HepG2 (cell line): Measurements from ENCODE around the gene TMX2. TPM values are rescaled to one million over a fixed set of nuclear protein-coding genes. Genes with fewer than 3 reads are reported as not detected.

Source experiments
- AKAP8 ChIP-seq: sonication (generic); formaldehyde crosslinking; IDR thresholded peaks from 2 replicates; pipeline ENCODE4 v1.5.1; 2020; ENCODE audit warnings: mild to moderate bottlenecking, missing genetic modification reagents
- DPF2 ChIP-seq: sonication (generic); formaldehyde crosslinking; IDR thresholded peaks from 2 replicates; pipeline ENCODE4 v1.4.0; 2020; ENCODE audit warnings: mild to moderate bottlenecking, low read depth, missing genetic modification reagents, borderline replicate concordance
- IRX3 ChIP-seq: sonication (generic); formaldehyde crosslinking; IDR thresholded peaks from 2 replicates; pipeline ENCODE4 v1.8.1; 2023; ENCODE audit warnings: mild to moderate bottlenecking, low read depth, missing genetic modification reagents, borderline replicate concordance
- KMT2B ChIP-seq: IDR thresholded peaks from 2 replicates; pipeline ENCODE4 v1.6.1; 2016; ENCODE audit warnings: missing genetic modification reagents, missing compliant biosample characterization
- NCOA2 ChIP-seq: sonication (generic); formaldehyde crosslinking; IDR thresholded peaks from 2 replicates; pipeline ENCODE4 v1.8.0; 2022; ENCODE audit warnings: inconsistent platforms
- PAX8 ChIP-seq: sonication (generic); formaldehyde crosslinking; IDR thresholded peaks from 2 replicates; pipeline ENCODE4 v1.8.0; 2022; ENCODE audit warnings: mild to moderate bottlenecking, missing genetic modification reagents, borderline replicate concordance
- PLRG1 ChIP-seq: fragments of 450-650 bp; conservative IDR thresholded peaks from 2 replicates; pipeline ENCODE4 v1.6.1; 2016
- SALL2 ChIP-seq: sonication (generic); formaldehyde crosslinking; IDR thresholded peaks from 2 replicates; pipeline ENCODE4 v1.8.1; 2023; ENCODE audit warnings: mild to moderate bottlenecking, missing genetic modification reagents, inconsistent platforms
- TEAD2 ChIP-seq: sonication (generic); formaldehyde crosslinking; IDR thresholded peaks from 2 replicates; pipeline ENCODE4 v1.9.0; 2021; ENCODE audit warnings: missing genetic modification reagents
- TEAD3 ChIP-seq: optimal IDR thresholded peaks from 2 replicates; pipeline ENCODE3; 2016; ENCODE audit warnings: borderline replicate concordance
- ZNF772 ChIP-seq: sonication (generic); formaldehyde crosslinking; IDR thresholded peaks from 2 replicates; pipeline ENCODE4 v1.5.0; 2020; ENCODE audit warnings: mild to moderate bottlenecking, missing genetic modification reagents
- polyA plus RNA-seq, 8 experiments: library from polyadenylated mRNA; depleted of rRNA in 3 of 8; stranded (reverse) in 7 of 8; unstranded in 1 of 8; fragments of >200 nt; fragmentation: Illumina TruSeq in 4 of 8; extraction: Trizol in 4 of 8; gene quantifications; 2 replicates each; pipeline versions ENCODE4 v1.2.1 to v1.2.3, GENCODE V29; 2011 to 2016; ENCODE audit warnings: low read depth in 4 of 8, missing spikeins in 1 of 8, mixed read lengths in 1 of 8; ENCODE audit not compliant: insufficient read depth in 1 of 8
- total RNA-seq, 5 experiments: library from RNA; depleted of rRNA; stranded (reverse); fragments of >200 nt; fragmentation: Illumina TruSeq; extraction: Trizol; gene quantifications; 2 replicates each; pipeline ENCODE4 v1.2.3, GENCODE V29; 2016; ENCODE audit warnings: low read depth in 1 of 5
- TF ChIP-seq, protein P1 (sequence below): sonication (generic); formaldehyde crosslinking; IDR thresholded peaks from 2 replicates; pipeline ENCODE4 v1.5.0; 2020; ENCODE audit warnings: mild to moderate bottlenecking, missing genetic modification reagents
- TF ChIP-seq, protein P2 (sequence below): sonication (generic); formaldehyde crosslinking; IDR thresholded peaks from 2 replicates; pipeline ENCODE4 v1.5.0; 2020; ENCODE audit warnings: missing genetic modification reagents
- TF ChIP-seq, protein P3 (sequence below): sonication (generic); formaldehyde crosslinking; IDR thresholded peaks from 2 replicates; pipeline ENCODE4 v1.5.0; 2020; ENCODE audit warnings: missing genetic modification reagents, mild to moderate bottlenecking, borderline replicate concordance
- TF ChIP-seq, protein P4 (sequence below): sonication (generic); formaldehyde crosslinking; IDR thresholded peaks from 2 replicates; pipeline ENCODE4 v1.4.0; 2020; ENCODE audit warnings: missing genetic modification reagents
- TF ChIP-seq, protein P5 (sequence below): IDR thresholded peaks from 2 replicates; pipeline ENCODE4 v1.6.1; 2012; ENCODE audit warnings: inconsistent platforms
- TF ChIP-seq, protein P6 (sequence below): fragments of 450-650 bp; IDR thresholded peaks from 2 replicates; pipeline ENCODE4 v1.6.1; 2016
- TF ChIP-seq, protein P7 (sequence below): sonication (generic); formaldehyde crosslinking; IDR thresholded peaks from 2 replicates; pipeline ENCODE4 v1.9.0; 2021; ENCODE audit warnings: missing genetic modification reagents, borderline replicate concordance

The TMX2 gene
- total and polyA plus RNA-seq, 2 of the 13 experiments (the other 11 are each of a cell fraction or from before 2014, with no cell fraction given): 84.5 to 129 TPM

DNA sequence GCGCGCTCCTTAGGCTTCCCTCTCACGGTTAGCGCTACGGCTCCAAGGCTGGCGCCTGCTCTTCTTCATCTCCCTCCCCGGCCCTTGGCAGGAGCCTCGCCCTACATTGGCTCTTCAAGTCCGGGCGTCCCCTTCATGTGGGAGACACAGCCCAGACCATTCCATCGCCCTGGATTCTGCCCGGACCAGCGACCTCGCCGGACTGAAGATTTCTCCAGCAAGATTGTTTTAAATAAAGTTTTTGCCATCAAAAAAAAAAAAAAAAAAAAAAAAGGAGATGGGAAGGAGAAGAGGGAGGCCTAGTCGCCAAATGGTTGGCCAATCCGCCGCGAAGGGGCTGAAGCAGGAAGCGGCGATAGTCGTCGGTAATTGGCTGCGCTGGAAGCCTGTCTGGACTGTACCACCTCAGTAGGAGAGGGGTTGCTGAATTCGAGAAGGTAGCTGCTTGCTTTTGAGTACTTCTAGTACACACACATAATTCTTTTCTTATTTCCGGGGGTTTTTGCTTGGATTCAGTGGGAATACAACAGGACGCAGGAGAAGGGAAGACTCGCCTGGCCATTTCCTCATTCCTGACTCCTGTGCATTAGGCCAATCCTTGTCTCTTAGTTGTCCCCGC is 45.2 kb upstream of the TMX2 start (continued):
- TF ChIP-seq, protein P1, sequence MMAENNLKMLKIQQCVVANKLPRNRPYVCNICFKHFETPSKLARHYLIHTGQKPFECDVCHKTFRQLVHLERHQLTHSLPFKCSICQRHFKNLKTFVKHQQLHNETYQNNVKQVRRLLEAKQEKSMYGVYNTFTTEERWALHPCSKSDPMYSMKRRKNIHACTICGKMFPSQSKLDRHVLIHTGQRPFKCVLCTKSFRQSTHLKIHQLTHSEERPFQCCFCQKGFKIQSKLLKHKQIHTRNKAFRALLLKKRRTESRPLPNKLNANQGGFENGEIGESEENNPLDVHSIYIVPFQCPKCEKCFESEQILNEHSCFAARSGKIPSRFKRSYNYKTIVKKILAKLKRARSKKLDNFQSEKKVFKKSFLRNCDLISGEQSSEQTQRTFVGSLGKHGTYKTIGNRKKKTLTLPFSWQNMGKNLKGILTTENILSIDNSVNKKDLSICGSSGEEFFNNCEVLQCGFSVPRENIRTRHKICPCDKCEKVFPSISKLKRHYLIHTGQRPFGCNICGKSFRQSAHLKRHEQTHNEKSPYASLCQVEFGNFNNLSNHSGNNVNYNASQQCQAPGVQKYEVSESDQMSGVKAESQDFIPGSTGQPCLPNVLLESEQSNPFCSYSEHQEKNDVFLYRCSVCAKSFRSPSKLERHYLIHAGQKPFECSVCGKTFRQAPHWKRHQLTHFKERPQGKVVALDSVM (CRISPR knock-in tag): no peak
- TF ChIP-seq, protein P2, sequence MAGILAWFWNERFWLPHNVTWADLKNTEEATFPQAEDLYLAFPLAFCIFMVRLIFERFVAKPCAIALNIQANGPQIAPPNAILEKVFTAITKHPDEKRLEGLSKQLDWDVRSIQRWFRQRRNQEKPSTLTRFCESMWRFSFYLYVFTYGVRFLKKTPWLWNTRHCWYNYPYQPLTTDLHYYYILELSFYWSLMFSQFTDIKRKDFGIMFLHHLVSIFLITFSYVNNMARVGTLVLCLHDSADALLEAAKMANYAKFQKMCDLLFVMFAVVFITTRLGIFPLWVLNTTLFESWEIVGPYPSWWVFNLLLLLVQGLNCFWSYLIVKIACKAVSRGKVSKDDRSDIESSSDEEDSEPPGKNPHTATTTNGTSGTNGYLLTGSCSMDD: no peak
- TF ChIP-seq, protein P3, sequence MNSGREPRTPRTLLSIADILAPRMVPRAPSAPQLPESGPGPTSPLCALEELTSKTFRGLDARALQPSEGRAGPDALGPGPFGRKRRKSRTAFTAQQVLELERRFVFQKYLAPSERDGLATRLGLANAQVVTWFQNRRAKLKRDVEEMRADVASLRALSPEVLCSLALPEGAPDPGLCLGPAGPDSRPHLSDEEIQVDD (CRISPR knock-in tag): 0 out of 2 replicates have a peak, but pooled peaks have one; percentile 42
- TF ChIP-seq, protein P4, sequence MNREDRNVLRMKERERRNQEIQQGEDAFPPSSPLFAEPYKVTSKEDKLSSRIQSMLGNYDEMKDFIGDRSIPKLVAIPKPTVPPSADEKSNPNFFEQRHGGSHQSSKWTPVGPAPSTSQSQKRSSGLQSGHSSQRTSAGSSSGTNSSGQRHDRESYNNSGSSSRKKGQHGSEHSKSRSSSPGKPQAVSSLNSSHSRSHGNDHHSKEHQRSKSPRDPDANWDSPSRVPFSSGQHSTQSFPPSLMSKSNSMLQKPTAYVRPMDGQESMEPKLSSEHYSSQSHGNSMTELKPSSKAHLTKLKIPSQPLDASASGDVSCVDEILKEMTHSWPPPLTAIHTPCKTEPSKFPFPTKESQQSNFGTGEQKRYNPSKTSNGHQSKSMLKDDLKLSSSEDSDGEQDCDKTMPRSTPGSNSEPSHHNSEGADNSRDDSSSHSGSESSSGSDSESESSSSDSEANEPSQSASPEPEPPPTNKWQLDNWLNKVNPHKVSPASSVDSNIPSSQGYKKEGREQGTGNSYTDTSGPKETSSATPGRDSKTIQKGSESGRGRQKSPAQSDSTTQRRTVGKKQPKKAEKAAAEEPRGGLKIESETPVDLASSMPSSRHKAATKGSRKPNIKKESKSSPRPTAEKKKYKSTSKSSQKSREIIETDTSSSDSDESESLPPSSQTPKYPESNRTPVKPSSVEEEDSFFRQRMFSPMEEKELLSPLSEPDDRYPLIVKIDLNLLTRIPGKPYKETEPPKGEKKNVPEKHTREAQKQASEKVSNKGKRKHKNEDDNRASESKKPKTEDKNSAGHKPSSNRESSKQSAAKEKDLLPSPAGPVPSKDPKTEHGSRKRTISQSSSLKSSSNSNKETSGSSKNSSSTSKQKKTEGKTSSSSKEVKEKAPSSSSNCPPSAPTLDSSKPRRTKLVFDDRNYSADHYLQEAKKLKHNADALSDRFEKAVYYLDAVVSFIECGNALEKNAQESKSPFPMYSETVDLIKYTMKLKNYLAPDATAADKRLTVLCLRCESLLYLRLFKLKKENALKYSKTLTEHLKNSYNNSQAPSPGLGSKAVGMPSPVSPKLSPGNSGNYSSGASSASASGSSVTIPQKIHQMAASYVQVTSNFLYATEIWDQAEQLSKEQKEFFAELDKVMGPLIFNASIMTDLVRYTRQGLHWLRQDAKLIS (CRISPR knock-in tag): no peak
- TF ChIP-seq, protein P5, sequence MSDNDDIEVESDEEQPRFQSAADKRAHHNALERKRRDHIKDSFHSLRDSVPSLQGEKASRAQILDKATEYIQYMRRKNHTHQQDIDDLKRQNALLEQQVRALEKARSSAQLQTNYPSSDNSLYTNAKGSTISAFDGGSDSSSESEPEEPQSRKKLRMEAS: no peak; the same call in 1 of the 2 replicates
- TF ChIP-seq AKAP8 (CRISPR knock-in tag) (no peak), PLRG1 (no peak), TEAD2 (CRISPR knock-in tag) (no peak), SALL2 (CRISPR knock-in tag) (no peak), KMT2B (CRISPR knock-in tag) (no peak), PAX8 (CRISPR knock-in tag) (no peak), NCOA2 (no peak), TEAD3 (CRISPR knock-in tag) (peak; percentile 75), DPF2 (CRISPR knock-in tag) (no peak), ZNF772 (peak; percentile 49), IRX3 (no peak)
- TF ChIP-seq, protein P6, sequence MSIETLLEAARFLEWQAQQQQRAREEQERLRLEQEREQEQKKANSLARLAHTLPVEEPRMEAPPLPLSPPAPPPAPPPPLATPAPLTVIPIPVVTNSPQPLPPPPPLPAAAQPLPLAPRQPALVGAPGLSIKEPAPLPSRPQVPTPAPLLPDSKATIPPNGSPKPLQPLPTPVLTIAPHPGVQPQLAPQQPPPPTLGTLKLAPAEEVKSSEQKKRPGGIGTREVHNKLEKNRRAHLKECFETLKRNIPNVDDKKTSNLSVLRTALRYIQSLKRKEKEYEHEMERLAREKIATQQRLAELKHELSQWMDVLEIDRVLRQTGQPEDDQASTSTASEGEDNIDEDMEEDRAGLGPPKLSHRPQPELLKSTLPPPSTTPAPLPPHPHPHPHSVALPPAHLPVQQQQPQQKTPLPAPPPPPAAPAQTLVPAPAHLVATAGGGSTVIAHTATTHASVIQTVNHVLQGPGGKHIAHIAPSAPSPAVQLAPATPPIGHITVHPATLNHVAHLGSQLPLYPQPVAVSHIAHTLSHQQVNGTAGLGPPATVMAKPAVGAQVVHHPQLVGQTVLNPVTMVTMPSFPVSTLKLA: peak; percentile 72
- TF ChIP-seq, protein P7, sequence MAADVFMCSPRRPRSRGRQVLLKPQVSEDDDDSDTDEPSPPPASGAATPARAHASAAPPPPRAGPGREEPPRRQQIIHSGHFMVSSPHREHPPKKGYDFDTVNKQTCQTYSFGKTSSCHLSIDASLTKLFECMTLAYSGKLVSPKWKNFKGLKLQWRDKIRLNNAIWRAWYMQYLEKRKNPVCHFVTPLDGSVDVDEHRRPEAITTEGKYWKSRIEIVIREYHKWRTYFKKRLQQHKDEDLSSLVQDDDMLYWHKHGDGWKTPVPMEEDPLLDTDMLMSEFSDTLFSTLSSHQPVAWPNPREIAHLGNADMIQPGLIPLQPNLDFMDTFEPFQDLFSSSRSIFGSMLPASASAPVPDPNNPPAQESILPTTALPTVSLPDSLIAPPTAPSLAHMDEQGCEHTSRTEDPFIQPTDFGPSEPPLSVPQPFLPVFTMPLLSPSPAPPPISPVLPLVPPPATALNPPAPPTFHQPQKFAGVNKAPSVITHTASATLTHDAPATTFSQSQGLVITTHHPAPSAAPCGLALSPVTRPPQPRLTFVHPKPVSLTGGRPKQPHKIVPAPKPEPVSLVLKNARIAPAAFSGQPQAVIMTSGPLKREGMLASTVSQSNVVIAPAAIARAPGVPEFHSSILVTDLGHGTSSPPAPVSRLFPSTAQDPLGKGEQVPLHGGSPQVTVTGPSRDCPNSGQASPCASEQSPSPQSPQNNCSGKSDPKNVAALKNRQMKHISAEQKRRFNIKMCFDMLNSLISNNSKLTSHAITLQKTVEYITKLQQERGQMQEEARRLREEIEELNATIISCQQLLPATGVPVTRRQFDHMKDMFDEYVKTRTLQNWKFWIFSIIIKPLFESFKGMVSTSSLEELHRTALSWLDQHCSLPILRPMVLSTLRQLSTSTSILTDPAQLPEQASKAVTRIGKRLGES: no peak
